ENCODE data around the gene BIVM.
A peak's percentile ranks its signal among the peaks of the same experiment; 100 is the strongest.

The BIVM gene

DNA sequence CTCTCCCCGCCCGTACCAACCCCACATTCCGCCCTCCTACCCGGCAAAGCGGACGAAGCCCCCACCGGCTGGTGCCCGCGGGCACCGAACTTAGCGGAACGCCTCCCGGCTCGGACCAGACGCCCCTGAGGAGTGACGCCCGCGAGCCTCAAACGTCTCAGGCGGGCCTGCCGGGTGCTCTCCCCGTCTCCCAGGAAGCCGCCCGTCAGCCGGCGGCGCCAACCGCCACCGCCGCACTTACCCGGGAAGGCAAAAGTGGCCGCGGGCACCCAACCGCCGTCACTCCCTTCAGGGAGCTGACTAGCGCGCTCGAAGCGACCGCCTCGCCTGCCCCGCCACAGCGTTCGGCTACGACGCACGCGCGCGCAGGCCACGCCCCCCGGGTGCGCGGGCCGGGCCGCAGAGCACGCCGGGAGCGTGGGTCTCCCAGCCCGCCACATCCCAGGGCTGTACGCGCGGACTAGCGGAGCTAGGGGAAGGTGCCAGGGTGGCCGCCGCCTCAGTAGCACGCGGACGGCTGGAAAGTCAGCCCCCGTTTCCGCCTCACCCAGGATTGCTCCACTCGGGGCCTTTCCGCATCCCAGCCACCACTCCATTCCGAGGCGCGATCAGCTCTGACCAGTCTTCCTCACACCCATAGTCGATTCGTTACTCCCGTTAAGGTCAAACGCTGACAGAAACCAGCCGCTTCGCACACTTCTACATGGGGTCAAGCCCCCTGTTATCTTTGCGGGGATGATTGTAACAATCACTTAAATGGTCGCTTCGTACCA is 25.3 kb upstream of the BIVM start, which contains the start of gene TEX30:
TSS of gene TEX30 (minus strand) at position 346 of the 773 bp plus-strand sequence. CDS start 3,760 bp downstream, outside the sequence.
- no CpG with 5 or more reads among the region's 85 CpGs for WGBS (ENCODE audit: extremely low coverage, insufficient coverage, low lambda C conversion rate)
- no peak within 1 kb of the TSS for H2BK5ac ChIP-seq (ENCODE audit: low read length)

DNA sequence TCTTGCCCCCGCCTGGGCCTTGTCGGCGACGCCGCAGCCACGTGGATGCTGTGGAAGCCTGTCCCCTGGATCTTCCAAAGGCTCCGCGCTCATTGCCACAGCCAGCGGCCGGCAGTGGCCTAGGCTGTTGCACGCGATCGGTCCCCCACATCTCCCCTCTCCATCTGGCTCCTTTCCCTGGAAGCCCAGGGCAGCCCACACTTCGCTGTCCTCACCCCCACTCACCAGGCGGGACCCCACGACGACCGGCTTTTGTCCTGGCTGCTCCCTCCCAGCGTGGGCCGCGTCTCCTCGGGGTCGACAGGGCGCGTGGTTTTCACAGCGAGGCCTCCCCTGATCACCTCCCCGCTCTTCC is 24.7 kb upstream of the BIVM start:
- Histone ChIP-seq H4K8ac (ENCODE audit: low read depth, low read length) (no peak overlapping the region), H2BK5ac (ENCODE audit: low read length) (no peak overlapping the region), H3K4me3 (ENCODE audit: low read length) (no peak overlapping the region), H3K36me3 (ENCODE audit: control insufficient read depth, insufficient read depth, low read length) (no peaks in the 10 kb centered on the region), H2AK5ac (ENCODE audit: low read length) (no peak overlapping the region), H4K5ac (ENCODE audit: low read length) (peak overlapping the region; percentile 99), H3K23ac (ENCODE audit: low read length) (no peak overlapping the region), H3K27ac (ENCODE audit: low read depth, low read length) (no peak overlapping the region), H3K79me1 (ENCODE audit: low read length) (no peaks in the 10 kb centered on the region), H3K4me1 (ENCODE audit: control insufficient read depth, low read depth, low read length) (peaks cover 2% of the 10 kb centered on the region), H3K56ac (ENCODE audit: low read length) (peak overlapping the region; percentile 87), H3K9ac (ENCODE audit: low read length) (no peak overlapping the region), H2BK15ac (replicated peaks; ENCODE audit: low read depth) (no peak overlapping the region), H3K4me2 (ENCODE audit: low read length) (no peak overlapping the region), H2BK120ac (ENCODE audit: low read depth, low read length) (no peak overlapping the region), H3K27me3 (ENCODE audit: insufficient read depth, low read length, poor library complexity) (no peaks in the 10 kb centered on the region), H3K4ac (ENCODE audit: low read depth, low read length) (no peak overlapping the region), H3K79me2 (ENCODE audit: control insufficient read depth, insufficient read depth, low read length) (no peaks in the 10 kb centered on the region), H3K18ac (ENCODE audit: low read length) (no peak overlapping the region)
- DNase-seq: no peak
- no CpG with 5 or more reads among the region's 27 CpGs for WGBS (ENCODE audit: extremely low coverage, insufficient coverage, low lambda C conversion rate)

More for the DNA sequence above, 25.3 kb upstream of the BIVM start, which contains the start of gene TEX30:
- Histone ChIP-seq H3K18ac (ENCODE audit: low read length) (peak within 1 kb of the TSS; percentile 85), H4K8ac (ENCODE audit: low read depth, low read length) (no peak within 1 kb of the TSS), H3K9ac (ENCODE audit: low read length) (peak within 1 kb of the TSS; percentile 81), H3K36me3 (ENCODE audit: control insufficient read depth, insufficient read depth, low read length) (no peaks in the 10 kb centered on the region), H2BK15ac (replicated peaks; ENCODE audit: low read depth) (no peak within 1 kb of the TSS), H3K27me3 (ENCODE audit: insufficient read depth, low read length, poor library complexity) (no peaks in the 10 kb centered on the region), H3K23ac (ENCODE audit: low read length) (peak within 1 kb of the TSS; percentile 75), H2BK120ac (ENCODE audit: low read depth, low read length) (no peak within 1 kb of the TSS), H3K4me3 (ENCODE audit: low read length) (peak within 1 kb of the TSS; percentile 59), H3K4me2 (ENCODE audit: low read length) (peak within 1 kb of the TSS; percentile 61), H3K4ac (ENCODE audit: low read depth, low read length) (no peak within 1 kb of the TSS), H3K4me1 (ENCODE audit: control insufficient read depth, low read depth, low read length) (peaks cover 2% of the 10 kb centered on the region), H3K79me1 (ENCODE audit: low read length) (no peaks in the 10 kb centered on the region), H3K79me2 (ENCODE audit: control insufficient read depth, insufficient read depth, low read length) (no peaks in the 10 kb centered on the region), H4K5ac (ENCODE audit: low read length) (peak within 1 kb of the TSS; percentile 99), H3K56ac (ENCODE audit: low read length) (peak within 1 kb of the TSS; percentile 90), H2AK5ac (ENCODE audit: low read length) (no peak within 1 kb of the TSS), H3K27ac (ENCODE audit: low read depth, low read length) (peak within 1 kb of the TSS; percentile 33)
- DNase-seq: peak; percentile 88

DNA sequence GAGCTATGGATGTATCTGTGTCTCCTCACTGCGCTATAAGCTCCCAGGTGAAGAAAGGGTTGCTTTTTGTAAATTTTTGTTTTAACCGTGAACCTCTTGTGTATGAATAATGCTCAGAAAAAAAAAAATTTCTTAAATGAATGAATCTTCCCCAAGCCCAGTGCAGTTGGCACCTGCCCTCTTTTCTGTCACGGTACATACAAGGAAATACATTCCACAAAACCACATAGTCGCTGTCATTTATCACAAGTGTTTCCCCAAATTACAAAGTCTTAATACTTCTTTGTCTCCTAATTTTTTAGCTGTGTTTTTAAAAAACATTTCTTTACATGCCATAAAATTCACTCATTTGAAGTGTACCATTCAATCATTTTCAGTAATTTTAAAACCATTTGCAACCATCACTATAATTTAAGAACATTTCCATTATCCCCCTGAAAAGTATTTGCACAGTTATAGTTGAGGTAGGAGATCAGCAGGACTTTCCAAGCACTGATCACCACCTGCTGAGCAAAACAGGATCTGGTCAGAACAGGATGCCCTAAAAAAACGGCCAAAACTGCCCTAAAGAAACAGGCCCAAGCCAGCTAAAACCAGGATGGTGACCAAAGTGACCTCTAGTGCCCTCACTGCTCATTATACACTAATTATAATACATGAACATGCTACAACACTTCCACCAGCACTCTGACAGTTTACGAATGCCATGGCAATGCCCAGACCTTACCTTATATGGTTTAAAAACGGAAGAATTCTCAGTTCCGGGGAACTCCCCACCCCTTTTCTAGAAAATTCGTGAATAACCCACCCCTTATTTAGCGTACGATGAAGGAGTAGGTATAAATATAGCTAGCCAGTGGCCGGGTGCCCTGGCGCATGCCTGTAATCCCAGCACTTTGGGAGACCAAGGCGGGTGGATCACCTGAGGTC is 24.1 kb upstream of the BIVM start:
- Histone ChIP-seq H3K36me3 (ENCODE audit: control insufficient read depth, insufficient read depth, low read length) (no peaks in the 10 kb centered on the region), H2AK5ac (ENCODE audit: low read length) (no peak overlapping the region), H3K56ac (ENCODE audit: low read length) (no peak overlapping the region), H3K4me3 (ENCODE audit: low read length) (no peak overlapping the region), H3K27ac (ENCODE audit: low read depth, low read length) (no peak overlapping the region), H3K79me1 (ENCODE audit: low read length) (no peaks in the 10 kb centered on the region), H3K4me1 (ENCODE audit: control insufficient read depth, low read depth, low read length) (peaks cover 2% of the 10 kb centered on the region), H3K4ac (ENCODE audit: low read depth, low read length) (no peak overlapping the region), H4K8ac (ENCODE audit: low read depth, low read length) (no peak overlapping the region), H3K9ac (ENCODE audit: low read length) (no peak overlapping the region), H3K27me3 (ENCODE audit: insufficient read depth, low read length, poor library complexity) (no peaks in the 10 kb centered on the region), H3K18ac (ENCODE audit: low read length) (no peak overlapping the region), H2BK5ac (ENCODE audit: low read length) (no peak overlapping the region), H3K23ac (ENCODE audit: low read length) (no peak overlapping the region), H4K5ac (ENCODE audit: low read length) (no peak overlapping the region), H2BK120ac (ENCODE audit: low read depth, low read length) (no peak overlapping the region), H2BK15ac (replicated peaks; ENCODE audit: low read depth) (no peak overlapping the region), H3K79me2 (ENCODE audit: control insufficient read depth, insufficient read depth, low read length) (no peaks in the 10 kb centered on the region), H3K4me2 (ENCODE audit: low read length) (no peak overlapping the region)
- peak; percentile 12 for DNase-seq
- no CpG with 5 or more reads among the region's 14 CpGs for WGBS (ENCODE audit: extremely low coverage, insufficient coverage, low lambda C conversion rate)

DNA sequence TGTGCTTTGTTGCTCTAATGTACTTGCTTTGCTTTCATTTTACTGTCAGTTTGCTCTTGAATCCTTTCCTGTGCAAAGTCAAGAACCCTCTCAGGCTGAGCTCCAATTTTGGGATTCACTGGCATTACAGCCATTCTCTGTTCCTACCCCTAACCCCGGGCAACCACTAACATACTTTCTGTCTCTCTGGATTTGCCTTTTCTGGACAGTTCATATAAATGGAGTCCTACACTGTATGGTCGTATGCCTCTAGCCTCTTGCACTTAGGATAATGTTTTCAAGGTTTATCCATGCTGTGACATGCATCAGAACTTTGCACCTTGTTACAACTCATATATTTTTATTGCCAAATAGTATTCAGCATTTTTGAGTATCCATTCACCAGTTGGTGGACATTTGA is 22.6 kb upstream of the BIVM start:
- H3K4me1 ChIP-seq (ENCODE audit: control insufficient read depth, low read depth, low read length): peaks cover 2% of the 10 kb centered on the region
- DNase-seq: no peak
- no CpG with 5 or more reads among the region's 2 CpGs for WGBS (ENCODE audit: extremely low coverage, insufficient coverage, low lambda C conversion rate)
- H3K79me2 ChIP-seq (ENCODE audit: control insufficient read depth, insufficient read depth, low read length): no peaks in the 10 kb centered on the region
- no peak overlapping the region for H4K5ac ChIP-seq (ENCODE audit: low read length)
- H2BK15ac ChIP-seq (replicated peaks; ENCODE audit: low read depth): no peak overlapping the region
- H3K4ac ChIP-seq (ENCODE audit: low read depth, low read length): no peak overlapping the region
- H2AK5ac ChIP-seq (ENCODE audit: low read length): no peak overlapping the region
- H3K4me2 ChIP-seq (ENCODE audit: low read length): no peak overlapping the region
- no peak overlapping the region for H3K4me3 ChIP-seq (ENCODE audit: low read length)
- H2BK120ac ChIP-seq (ENCODE audit: low read depth, low read length): no peak overlapping the region
- no peak overlapping the region for H3K27ac ChIP-seq (ENCODE audit: low read depth, low read length)
- no peak overlapping the region for H4K8ac ChIP-seq (ENCODE audit: low read depth, low read length)
- H3K56ac ChIP-seq (ENCODE audit: low read length): no peak overlapping the region
- no peaks in the 10 kb centered on the region for H3K79me1 ChIP-seq (ENCODE audit: low read length)
- no peak overlapping the region for H2BK5ac ChIP-seq (ENCODE audit: low read length)
- H3K9ac ChIP-seq (ENCODE audit: low read length): no peak overlapping the region
- H3K18ac ChIP-seq (ENCODE audit: low read length): no peak overlapping the region
- H3K27me3 ChIP-seq (ENCODE audit: insufficient read depth, low read length, poor library complexity): no peaks in the 10 kb centered on the region
- no peak overlapping the region for H3K23ac ChIP-seq (ENCODE audit: low read length)
- H3K36me3 ChIP-seq (ENCODE audit: control insufficient read depth, insufficient read depth, low read length): no peaks in the 10 kb centered on the region

DNA sequence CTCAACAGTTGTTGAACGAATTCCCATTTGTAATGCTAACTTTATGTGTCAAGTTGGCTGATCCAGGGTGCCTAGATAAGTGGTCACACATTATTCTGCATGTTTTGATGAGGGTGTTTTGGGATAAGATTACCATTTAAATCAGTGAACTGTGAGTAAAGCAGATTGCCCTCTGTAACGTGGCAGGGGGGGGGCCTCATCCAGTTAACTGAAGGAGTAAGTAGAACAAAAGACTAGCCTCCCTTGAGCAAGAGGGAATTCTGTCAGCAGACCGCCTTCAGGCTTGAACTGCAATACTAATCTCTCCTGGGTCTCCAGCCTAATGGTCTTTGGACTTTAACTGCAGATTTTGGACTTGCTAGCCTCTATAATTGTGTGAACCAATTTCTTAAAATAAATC is 21.2 kb upstream of the BIVM start:
- Histone ChIP-seq H3K56ac (ENCODE audit: low read length) (no peak overlapping the region), H3K79me1 (ENCODE audit: low read length) (no peaks in the 10 kb centered on the region), H3K4ac (ENCODE audit: low read depth, low read length) (no peak overlapping the region), H3K27ac (ENCODE audit: low read depth, low read length) (no peak overlapping the region), H3K4me2 (ENCODE audit: low read length) (no peak overlapping the region), H2BK5ac (ENCODE audit: low read length) (no peak overlapping the region), H4K5ac (ENCODE audit: low read length) (no peak overlapping the region), H2BK15ac (replicated peaks; ENCODE audit: low read depth) (no peak overlapping the region), H3K18ac (ENCODE audit: low read length) (no peak overlapping the region), H4K8ac (ENCODE audit: low read depth, low read length) (no peak overlapping the region), H3K27me3 (ENCODE audit: insufficient read depth, low read length, poor library complexity) (no peaks in the 10 kb centered on the region), H3K79me2 (ENCODE audit: control insufficient read depth, insufficient read depth, low read length) (no peaks in the 10 kb centered on the region), H3K23ac (ENCODE audit: low read length) (no peak overlapping the region), H2AK5ac (ENCODE audit: low read length) (no peak overlapping the region), H3K4me3 (ENCODE audit: low read length) (no peak overlapping the region), H2BK120ac (ENCODE audit: low read depth, low read length) (no peak overlapping the region), H3K36me3 (ENCODE audit: control insufficient read depth, insufficient read depth, low read length) (no peaks in the 10 kb centered on the region), H3K4me1 (ENCODE audit: control insufficient read depth, low read depth, low read length) (peaks cover 2% of the 10 kb centered on the region), H3K9ac (ENCODE audit: low read length) (no peak overlapping the region)
- WGBS (ENCODE audit: extremely low coverage, insufficient coverage, low lambda C conversion rate): no CpG with 5 or more reads among the region's 3 CpGs
- no peak for DNase-seq
